HFF-Myc (cell line): ENCODE data around the gene GNGT1.

Experiments
- DNase-seq: peaks from one replicate; pipeline ENCODE4 v3.0.0-alpha.2; 2011; ENCODE audit warnings: low read depth; ENCODE audit errors: extremely low read depth
- H3K4me3 ChIP-seq: replicated peaks from 2 replicates; pipeline ENCODE4 v1.5.1; 2011; ENCODE audit warnings: low read depth, mild to moderate bottlenecking, control low read depth, low read length
- TF ChIP-seq, protein P1 (sequence below): IDR thresholded peaks from 2 replicates; pipeline ENCODE4 v1.5.1; 2012; ENCODE audit warnings: mild to moderate bottlenecking, low read depth, low read length, control low read depth; ENCODE audit errors: missing control alignments

GNGT1 gene

DNA sequence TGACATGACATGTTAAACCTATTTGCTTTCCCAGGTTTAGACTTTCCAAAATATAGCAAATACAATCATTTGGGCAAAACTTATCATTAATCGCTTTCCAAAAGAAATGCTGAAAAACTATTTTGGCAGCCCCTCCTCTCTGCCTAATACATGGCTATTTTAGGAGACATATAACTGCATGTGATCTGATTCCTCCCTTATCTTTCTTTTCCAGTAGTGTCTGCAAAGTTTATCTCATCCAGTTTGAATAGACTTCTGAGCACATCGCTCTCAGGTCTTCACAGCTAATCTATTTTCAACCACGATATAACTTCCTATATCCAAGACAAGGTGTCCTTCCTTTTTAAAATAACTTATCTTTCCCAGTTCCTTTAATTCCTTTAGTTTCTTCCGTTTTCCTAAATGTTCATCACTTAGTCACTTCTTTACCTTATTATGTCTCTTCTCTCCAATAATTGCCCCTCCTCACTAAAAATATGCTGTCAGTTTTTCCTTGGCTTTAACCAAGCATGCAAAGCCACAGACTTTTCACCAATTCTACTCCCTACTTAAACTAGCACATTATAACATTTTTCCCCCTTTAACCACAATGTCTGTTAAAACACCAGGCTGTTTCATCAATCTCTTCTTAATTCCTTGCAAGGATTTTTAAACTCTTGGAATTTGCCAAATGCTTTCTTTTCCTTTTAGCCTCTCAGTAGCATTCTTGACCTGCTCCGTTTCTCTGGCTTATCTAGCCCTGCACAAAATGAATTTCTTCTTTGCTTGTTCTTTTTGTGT, 39.6 kb downstream of the GNGT1 start:
- TF ChIP-seq, protein P1, sequence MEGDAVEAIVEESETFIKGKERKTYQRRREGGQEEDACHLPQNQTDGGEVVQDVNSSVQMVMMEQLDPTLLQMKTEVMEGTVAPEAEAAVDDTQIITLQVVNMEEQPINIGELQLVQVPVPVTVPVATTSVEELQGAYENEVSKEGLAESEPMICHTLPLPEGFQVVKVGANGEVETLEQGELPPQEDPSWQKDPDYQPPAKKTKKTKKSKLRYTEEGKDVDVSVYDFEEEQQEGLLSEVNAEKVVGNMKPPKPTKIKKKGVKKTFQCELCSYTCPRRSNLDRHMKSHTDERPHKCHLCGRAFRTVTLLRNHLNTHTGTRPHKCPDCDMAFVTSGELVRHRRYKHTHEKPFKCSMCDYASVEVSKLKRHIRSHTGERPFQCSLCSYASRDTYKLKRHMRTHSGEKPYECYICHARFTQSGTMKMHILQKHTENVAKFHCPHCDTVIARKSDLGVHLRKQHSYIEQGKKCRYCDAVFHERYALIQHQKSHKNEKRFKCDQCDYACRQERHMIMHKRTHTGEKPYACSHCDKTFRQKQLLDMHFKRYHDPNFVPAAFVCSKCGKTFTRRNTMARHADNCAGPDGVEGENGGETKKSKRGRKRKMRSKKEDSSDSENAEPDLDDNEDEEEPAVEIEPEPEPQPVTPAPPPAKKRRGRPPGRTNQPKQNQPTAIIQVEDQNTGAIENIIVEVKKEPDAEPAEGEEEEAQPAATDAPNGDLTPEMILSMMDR = no peak
- no peak for DNase-seq
- H3K4me3 ChIP-seq = no peak overlapping the region

DNA sequence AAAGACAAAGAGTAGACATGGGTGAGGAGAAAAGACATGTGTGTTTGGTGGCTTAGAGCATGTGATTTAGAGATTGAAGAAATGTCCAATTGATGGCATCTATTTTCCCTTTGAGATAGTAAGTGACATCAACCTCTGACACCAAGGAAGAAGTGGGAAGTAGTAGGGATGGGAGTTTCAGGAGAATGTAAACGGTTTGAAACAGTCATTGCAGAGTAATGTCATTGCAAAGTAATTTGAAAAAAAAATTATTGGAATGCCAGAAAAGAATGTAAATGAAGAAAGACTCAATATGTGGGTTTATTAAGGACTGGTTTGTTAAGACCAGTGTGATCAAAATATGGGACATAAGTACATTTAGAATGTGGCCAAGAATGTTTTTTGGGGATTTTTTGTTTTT, 41.7 kb downstream of the GNGT1 start:
- TF ChIP-seq, protein P1 = no peak
- no peak overlapping the region for H3K4me3 ChIP-seq
- no peak for DNase-seq

DNA sequence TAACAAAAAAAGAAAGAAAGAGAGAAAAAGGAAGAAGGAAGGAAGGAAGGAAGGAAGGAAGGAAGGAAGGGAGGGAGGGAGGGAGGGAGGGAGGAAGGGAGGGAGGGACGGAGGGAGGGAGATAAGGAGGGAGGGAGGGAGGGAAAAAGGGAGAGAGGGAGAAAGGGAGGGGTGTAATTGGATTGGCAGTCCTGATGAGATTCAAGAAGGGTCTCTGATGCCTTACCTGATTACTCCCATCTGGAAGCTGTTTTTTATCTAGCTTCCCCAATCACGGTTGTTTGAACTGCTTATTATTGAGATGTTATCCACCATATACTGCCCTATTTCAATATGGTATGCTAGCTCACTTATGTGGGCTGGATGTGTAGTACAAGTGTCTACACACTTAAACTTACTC, 42.5 kb downstream of the GNGT1 start:
- no peak for DNase-seq
- no peak overlapping the region for H3K4me3 ChIP-seq
- TF ChIP-seq, protein P1 = no peak

DNA sequence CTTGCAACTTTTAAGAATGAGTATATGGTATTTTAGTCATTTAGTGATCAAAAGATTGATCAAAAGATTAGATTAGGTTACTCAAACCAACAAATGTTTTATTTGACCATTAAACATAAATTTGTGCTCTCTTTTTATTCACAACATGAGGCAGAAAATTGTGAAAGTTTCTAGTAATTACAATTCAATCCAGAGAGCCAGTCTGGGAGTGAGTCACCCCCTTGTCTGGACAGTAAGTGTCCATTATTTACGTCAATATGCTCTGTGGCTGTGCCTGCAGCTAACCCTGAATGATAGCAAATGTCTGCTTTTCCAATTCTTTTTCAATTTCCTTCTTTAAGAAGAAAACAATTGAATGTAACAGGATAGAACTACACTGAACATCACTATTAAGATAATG, 43.1 kb downstream of the GNGT1 start:
- no peak for DNase-seq
- no peak overlapping the region for H3K4me3 ChIP-seq
- TF ChIP-seq, protein P1 = no peak

DNA sequence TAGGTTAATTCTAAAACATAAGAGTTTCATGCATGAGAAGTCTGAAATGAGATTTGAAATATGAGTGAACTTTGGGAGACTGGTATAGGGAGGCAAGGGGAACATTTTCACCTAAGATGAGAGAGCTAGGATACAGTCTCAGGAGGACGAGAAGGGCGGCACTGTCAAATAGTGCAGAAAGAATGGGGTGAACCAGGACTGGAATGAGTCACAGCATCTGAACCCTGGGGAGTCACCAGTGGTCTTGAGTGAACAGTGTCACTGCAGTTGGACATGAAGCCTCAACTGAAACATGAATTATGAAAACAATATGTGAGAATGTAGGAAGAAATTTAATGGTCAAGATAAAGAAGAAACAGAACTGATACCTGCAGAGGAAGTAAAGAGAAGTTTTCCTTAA, 48.9 kb downstream of the GNGT1 start:
- no peak overlapping the region for H3K4me3 ChIP-seq
- no peak for DNase-seq
- TF ChIP-seq, protein P1 = no peak

DNA sequence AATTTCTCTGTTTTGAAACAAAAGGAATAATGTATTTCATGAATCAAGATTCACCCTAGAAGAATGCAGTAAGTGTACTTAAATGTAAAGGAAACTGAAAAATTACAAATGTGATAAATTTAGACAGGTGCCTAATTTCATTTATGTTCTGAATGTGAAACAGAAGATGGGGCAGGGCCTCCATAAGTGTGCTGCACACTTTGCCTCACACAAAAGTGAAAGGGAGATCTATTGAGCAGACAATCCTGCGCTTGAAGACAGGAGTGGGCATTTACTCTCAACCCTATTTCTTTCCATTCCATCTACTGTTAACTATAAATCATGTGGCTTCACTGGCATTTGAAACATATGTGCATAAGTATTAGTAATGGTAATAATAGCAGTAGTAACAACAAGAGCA, 51.4 kb downstream of the GNGT1 start:
- no peak overlapping the region for H3K4me3 ChIP-seq
- DNase-seq = no peak
- TF ChIP-seq, protein P1 = no peak

DNA sequence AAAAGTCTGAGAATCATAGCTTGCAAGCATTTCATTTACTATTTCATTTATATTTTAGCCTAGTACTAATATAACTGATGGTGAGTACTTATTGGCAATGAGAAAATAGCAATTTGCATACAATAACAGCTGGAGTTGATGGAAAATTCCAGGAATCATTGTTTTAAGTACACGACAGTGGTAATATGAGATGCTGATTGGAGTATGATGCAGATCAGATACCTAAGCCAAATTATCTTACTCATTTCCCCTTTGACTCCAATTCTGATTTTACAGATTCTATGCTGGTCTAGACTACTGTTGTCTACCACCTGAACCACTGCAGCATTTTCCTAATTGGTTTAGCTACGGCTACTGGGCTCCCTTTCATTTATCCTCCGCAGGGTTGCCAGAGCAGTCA, 51.8 kb downstream of the GNGT1 start:
- no peak for DNase-seq
- TF ChIP-seq, protein P1 = no peak
- no peak overlapping the region for H3K4me3 ChIP-seq
